Measurements from ENCODE around the gene PLIN4.

DNA sequence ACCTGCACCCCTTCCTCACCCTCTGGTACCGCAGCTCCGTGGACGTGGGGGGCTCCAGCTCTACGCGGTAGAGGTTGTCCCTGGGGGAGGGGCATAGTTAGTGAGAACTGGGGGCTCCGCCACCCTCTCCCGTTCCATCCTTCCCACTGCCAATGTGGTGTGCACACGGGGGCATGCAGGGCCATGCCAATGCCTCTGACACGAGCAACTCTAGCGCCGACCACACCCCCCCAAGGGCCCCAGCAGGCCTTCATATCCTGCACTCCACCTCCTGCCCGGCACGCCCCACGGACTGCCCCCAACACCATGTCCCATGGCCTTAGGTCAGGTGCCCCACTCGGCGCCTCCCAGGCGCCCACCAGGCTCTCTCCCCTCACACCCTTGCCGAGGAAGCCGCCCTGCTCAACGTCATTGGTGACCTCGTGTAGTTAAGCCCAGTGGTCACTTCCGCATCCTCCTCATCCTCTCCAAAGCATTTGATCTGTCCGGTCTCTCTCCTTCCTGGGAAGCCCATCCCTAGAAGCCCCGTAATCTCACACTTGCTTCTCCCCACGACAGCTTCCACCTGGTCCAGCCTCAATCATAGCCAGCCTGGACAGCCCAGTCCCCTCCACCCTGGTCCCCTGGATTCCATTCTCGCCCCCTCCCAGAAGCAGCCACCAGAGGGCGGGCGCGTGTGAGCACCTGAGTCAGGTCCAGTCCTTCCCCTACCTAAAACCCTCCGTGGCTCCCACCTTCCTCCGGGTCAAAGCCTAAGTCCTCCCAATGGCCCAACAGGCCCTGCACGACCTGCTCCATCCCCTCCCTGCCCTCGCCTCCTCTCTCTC is 39.1 kb upstream of the PLIN4 start:
- TF ChIP-seq POLR2AphosphoS5 (IDR thresholded peaks at IDR 0.05; ENCODE audit: low read depth, low read length) (no peak), JUND (IDR thresholded peaks at IDR 0.05) (no peak), RAD21 (IDR thresholded peaks at IDR 0.05; ENCODE audit: low read depth) (no peak), SP1 (IDR thresholded peaks at IDR 0.05; ENCODE audit: low read depth) (no peak), POLR2A (IDR thresholded peaks at IDR 0.05; ENCODE audit: borderline replicate concordance, extremely low read depth, insufficient read depth, insufficient read length) (no peak), EGR1 (IDR thresholded peaks at IDR 0.05; ENCODE audit: low read depth) (no peak), EZH2 (IDR thresholded peaks at IDR 0.05) (no peak), SIN3A (IDR thresholded peaks at IDR 0.05; ENCODE audit: low read depth) (no peak), ELF1 (IDR thresholded peaks at IDR 0.05; ENCODE audit: borderline replicate concordance, low read depth) (no peak), CBX3 (IDR thresholded peaks at IDR 0.05; ENCODE audit: low read depth) (no peak), YY1 (IDR thresholded peaks at IDR 0.05; ENCODE audit: extremely low read depth, insufficient replicate concordance, low read depth, low read length) (no peak), SRF (IDR thresholded peaks at IDR 0.05; ENCODE audit: low read depth) (no peak)
- TF ChIP-seq, protein P1, sequence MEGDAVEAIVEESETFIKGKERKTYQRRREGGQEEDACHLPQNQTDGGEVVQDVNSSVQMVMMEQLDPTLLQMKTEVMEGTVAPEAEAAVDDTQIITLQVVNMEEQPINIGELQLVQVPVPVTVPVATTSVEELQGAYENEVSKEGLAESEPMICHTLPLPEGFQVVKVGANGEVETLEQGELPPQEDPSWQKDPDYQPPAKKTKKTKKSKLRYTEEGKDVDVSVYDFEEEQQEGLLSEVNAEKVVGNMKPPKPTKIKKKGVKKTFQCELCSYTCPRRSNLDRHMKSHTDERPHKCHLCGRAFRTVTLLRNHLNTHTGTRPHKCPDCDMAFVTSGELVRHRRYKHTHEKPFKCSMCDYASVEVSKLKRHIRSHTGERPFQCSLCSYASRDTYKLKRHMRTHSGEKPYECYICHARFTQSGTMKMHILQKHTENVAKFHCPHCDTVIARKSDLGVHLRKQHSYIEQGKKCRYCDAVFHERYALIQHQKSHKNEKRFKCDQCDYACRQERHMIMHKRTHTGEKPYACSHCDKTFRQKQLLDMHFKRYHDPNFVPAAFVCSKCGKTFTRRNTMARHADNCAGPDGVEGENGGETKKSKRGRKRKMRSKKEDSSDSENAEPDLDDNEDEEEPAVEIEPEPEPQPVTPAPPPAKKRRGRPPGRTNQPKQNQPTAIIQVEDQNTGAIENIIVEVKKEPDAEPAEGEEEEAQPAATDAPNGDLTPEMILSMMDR (IDR thresholded peaks at IDR 0.05 in 2 of 3, conservative IDR thresholded peaks at IDR 0.05 in 1 of 3; ENCODE audit: borderline replicate concordance in 1 of 3, insufficient read depth in 1 of 3, low read depth in 2 of 3, low read length in 2 of 3), result peak in 2 of 3 experiments; percentile 63 to 64; a peak in 4 of 6 replicates
